ENCODE measurements around the gene PCYT1A.
"Not testable (repeated sequence)": the region's sequence is repeated elsewhere in the genome, so short reads cannot be mapped to it uniquely, and the experiment has no call there.

GRCh38 chr3:196184169-196184432 is 103.4 kb downstream of the PCYT1A start:
- TF ChIP-seq POLR2AphosphoS5, CTCF (IDR thresholded peaks at IDR 0.05): not testable (repeated sequence)

All from breast epithelium (tissue), 3 donors.